Fibroblast of mammary gland (primary cell): ENCODE results near the gene UNC5B.
A peak's percentile ranks its signal among the peaks of the same experiment; 100 is the strongest.

ENCODE experiments used
- DNase-seq: peaks from one replicate; pipeline ENCODE4 v3.0.0-alpha.2; 2010; ENCODE audit warnings: low read depth
- H3K4me3 ChIP-seq: 2 replicates; pipeline ENCODE4 v1.5.1; 2011; ENCODE audit warnings: low read depth, mild to moderate bottlenecking, low read length, moderate library complexity; ENCODE audit not compliant: control insufficient read depth
- TF ChIP-seq, protein P1 (sequence below): conservative IDR thresholded peaks from 2 replicates; pipeline ENCODE4 v1.5.1; 2011; ENCODE audit warnings: low read depth, low read length, inconsistent platforms; ENCODE audit not compliant: control insufficient read depth, insufficient read depth

Gene UNC5B

DNA sequence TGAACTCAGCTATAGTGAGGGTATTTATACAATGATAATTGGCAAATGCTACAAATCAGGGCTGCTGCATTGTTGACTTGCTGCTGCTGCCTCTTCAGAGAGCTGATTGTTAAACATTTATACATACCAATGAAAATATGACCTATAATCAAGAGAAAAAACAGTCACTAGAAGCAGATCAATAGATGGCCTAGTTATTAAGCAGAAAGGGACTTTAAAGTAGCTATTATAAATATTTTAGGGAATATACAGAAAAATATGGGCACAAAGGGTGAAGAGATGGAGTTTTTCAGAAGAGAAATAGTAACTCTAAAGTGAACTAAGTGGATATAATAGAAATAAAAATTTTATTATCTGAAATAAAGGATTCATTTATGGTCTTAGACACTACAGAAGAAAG lies 14.4 kb upstream of the UNC5B start:
- TF ChIP-seq, protein P1, sequence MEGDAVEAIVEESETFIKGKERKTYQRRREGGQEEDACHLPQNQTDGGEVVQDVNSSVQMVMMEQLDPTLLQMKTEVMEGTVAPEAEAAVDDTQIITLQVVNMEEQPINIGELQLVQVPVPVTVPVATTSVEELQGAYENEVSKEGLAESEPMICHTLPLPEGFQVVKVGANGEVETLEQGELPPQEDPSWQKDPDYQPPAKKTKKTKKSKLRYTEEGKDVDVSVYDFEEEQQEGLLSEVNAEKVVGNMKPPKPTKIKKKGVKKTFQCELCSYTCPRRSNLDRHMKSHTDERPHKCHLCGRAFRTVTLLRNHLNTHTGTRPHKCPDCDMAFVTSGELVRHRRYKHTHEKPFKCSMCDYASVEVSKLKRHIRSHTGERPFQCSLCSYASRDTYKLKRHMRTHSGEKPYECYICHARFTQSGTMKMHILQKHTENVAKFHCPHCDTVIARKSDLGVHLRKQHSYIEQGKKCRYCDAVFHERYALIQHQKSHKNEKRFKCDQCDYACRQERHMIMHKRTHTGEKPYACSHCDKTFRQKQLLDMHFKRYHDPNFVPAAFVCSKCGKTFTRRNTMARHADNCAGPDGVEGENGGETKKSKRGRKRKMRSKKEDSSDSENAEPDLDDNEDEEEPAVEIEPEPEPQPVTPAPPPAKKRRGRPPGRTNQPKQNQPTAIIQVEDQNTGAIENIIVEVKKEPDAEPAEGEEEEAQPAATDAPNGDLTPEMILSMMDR = no peak
- H3K4me3 ChIP-seq = no peak overlapping the region
- no peak for DNase-seq

DNA sequence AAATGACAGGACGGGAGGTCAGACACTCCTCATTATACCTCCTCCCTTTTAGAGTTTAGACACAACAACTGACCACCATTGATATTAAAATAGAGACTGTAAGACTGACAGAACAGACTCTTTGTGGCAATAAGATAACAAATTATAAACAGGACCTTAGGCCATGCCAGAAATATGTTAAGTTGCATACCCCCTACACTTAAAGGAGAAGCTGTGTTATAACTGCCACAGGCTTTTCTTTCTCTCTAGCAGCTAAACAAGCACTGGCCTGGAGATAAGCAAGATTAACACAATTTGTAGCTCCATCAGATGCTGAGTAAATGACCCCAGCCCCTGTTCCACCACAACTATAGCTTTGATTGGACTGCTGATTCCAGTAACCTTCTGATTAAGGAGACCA lies 10.5 kb upstream of the UNC5B start:
- TF ChIP-seq, protein P1 = no peak
- no peak for DNase-seq

DNA sequence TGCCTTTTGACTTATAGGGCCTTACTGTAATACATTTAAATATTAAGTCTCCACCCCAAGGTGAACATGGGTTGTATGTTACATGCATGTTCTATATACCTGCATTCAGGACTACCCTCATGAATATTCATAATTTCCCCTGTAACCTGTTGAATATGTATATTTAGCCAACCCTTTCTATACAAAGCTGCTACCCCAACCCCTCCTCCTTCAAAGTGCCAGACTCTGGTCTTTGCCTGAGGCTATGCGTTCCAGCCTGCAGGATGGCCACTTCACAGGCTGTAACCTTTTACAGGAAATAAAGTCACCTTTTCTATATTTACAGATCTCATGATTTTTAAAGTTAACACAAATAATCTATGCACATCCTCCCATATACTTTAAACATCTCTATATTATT lies 10.1 kb upstream of the UNC5B start:
- DNase-seq = no peak
- H3K4me3 ChIP-seq = no peak overlapping the region
- TF ChIP-seq, protein P1 = no peak

More for the DNA sequence above, 10.5 kb upstream of the UNC5B start:
- no peak overlapping the region for H3K4me3 ChIP-seq

DNA sequence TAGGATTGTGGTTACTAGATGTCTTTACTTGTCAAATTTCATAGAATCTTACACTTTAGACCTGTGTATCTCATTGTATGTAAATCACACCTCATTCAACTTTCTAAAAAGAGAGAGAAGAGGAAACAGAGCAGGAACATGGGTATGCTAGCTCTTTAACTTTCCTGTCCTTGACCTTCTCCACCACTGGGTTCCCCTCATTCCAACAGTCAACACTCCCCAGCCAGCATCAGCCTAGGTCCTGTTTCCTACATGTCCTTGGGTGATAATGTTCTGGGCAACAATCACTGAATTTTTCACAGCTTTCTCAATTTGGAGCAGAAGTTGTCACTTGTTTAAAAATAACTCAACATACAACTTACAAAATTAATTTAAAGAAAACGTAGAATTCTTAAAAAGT lies 9.2 kb upstream of the UNC5B start:
- TF ChIP-seq, protein P1 = no peak
- no peak overlapping the region for H3K4me3 ChIP-seq
- DNase-seq = no peak

DNA sequence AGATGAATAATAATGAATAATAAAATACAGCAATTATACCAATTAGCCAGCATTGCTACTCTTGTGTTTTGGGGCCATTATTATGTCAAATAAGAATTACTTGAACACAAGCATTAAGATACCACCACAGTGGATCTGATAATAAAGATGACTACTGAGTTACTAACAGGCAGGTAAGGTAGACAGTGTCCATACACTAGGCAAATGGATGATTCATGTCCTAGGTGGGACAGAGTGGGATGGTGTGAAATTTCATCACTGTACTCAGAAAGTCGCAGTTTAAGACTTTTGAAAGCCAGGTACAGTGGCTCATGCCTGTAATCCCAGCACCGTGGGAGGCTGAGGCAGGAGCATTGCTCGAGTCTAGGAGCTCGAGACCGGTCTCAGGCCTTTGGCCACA lies 8.7 kb upstream of the UNC5B start:
- H3K4me3 ChIP-seq = no peak overlapping the region
- TF ChIP-seq, protein P1 = no peak
- DNase-seq = no peak

DNA sequence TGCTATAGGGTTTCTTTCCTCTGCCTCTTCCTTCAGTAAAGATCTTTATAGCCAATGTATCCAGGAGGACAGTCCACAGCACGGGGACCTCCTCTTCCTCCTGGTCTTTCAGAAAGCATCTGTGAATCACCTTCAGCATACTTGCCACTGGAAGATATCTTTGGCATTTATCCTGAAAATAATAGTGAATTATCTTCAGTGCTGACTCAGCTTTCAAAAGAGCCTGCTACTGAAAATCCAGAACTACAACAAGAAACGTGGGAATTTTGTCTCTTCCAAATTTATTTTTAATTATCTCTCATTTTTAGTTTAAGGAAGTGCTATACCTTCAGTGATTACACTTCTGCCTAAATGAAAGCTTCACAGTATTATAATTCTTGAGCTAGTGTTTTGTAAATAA lies 7.6 kb upstream of the UNC5B start:
- TF ChIP-seq, protein P1 = no peak
- DNase-seq = no peak
- H3K4me3 ChIP-seq = no peak overlapping the region

DNA sequence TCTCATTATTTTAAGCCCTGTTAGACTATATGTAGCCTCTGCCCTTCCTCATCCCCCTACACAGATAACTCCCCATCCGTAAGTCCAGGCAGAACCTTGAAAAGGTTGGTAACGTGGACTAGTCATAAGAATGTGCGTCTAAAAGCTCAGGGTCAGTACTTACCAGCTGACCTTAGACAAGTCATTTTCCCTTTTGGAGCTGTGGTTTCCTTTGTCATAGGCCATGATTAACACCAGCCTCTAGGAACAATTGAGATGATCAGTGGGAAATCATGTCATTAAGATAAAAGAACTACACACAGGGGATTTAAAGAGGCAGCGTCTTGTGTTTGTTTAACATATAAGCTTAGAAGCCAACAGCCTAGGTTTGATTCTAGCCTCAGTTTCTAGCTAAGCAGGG lies 6.9 kb upstream of the UNC5B start:
- H3K4me3 ChIP-seq = no peak overlapping the region
- peak; percentile 67 for DNase-seq
- TF ChIP-seq, protein P1 = no peak
